Gastrocnemius medialis (tissue), 4 donors: Measurements from ENCODE around the gene SIGLEC9. TPM values are rescaled to one million over a fixed set of nuclear protein-coding genes. Genes with fewer than 3 reads are reported as not detected.

ENCODE experiments used
- ATAC-seq, 2 donors: fragments of 150-250 bp; one replicate each; pipeline ENCODE4 v1.9.1; 2016
- DNase-seq, 2 donors: peaks; one replicate each; pipeline ENCODE4 v3.0.0-alpha.2; 2019
- H3K27ac ChIP-seq, 4 donors: fragments of 200-600 bp; sonication (generic); 1 replicate in 1 of 4; 2 replicates in 3 of 4; pipeline ENCODE4 v1.5.1; 2016 to 2018; ENCODE audit warnings: mild to moderate bottlenecking in 2 of 4, moderate library complexity in 1 of 4
- H3K27me3 ChIP-seq, 3 donors: fragments of 200-600 bp; sonication (generic) in 2 of 3; 1 replicate in 1 of 3; 2 replicates in 2 of 3; pipeline versions ENCODE4 v1.5.1 to v1.6.0; 2016 to 2019; ENCODE audit warnings: mild to moderate bottlenecking in 1 of 3, moderate library complexity in 1 of 3
- H3K36me3 ChIP-seq, 2 donors: fragments of 200-600 bp; sonication (generic) in 1 of 2; one replicate each; pipeline ENCODE4 v1.5.1; 2017 to 2018
- H3K4me1 ChIP-seq, 2 donors: fragments of 200-600 bp; sonication (generic) in 1 of 2; one replicate each; pipeline ENCODE4 v1.5.1; 2016 to 2017; ENCODE audit warnings: mild to moderate bottlenecking in 2 of 2
- H3K4me3 ChIP-seq, 4 donors: fragments of 200-600 bp; sonication (generic) in 3 of 4; 1 replicate in 1 of 4; 2 replicates in 3 of 4; pipeline ENCODE4 v1.5.1; 2016 to 2019; ENCODE audit warnings: mild to moderate bottlenecking in 2 of 4
- H3K9me3 ChIP-seq, 3 donors: fragments of 200-600 bp; sonication (generic) in 2 of 3; 1 replicate in 1 of 3; 2 replicates in 2 of 3; pipeline ENCODE4 v1.5.1; 2016 to 2019
- POLR2A ChIP-seq, 2 donors: fragments of 450-650 bp; IDR thresholded peaks; one replicate each; pipeline ENCODE4 v1.6.1; 2017; ENCODE audit warnings: antibody characterized with exemption in 2 of 2, mild to moderate bottlenecking in 2 of 2, moderate library complexity in 2 of 2
- in situ Hi-C, 4 donors: fragments of 200-750 bp; cut with MboI; loops; one replicate each; pipeline versions ENCODE4 v1.15.0 to v1.8.0; 2017; ENCODE audit warnings: low sequenced_read_pairs in 4 of 4
- intact Hi-C: fragments of 100-400 bp; cut with DNase I; formaldehyde crosslinking; loops from one replicate; pipeline ENCODE4 v1.15.1; 2023; ENCODE audit warnings: low total_unique reads
- total RNA-seq, 4 donors: library from RNA; depleted of rRNA; stranded (reverse); fragments of >200 nt; gene quantifications; one replicate each; pipeline versions ENCODE4 v1.1.0 to v1.2.3, GENCODE V29; 2016
- TF ChIP-seq, protein P1 (sequence below), 5 experiments: fragments of 450-650 bp in 3 of 5; fragments of 200-600 bp in 2 of 5; sonication (generic) in 2 of 5; IDR thresholded peaks in 4 of 5; conservative IDR thresholded peaks in 1 of 5; 1 replicate in 4 of 5; 2 replicates in 1 of 5; pipeline ENCODE4 v1.5.1; 2016 to 2019; ENCODE audit warnings: antibody characterized with exemption in 5 of 5, mild to moderate bottlenecking in 3 of 5, moderate library complexity in 3 of 5

The SIGLEC9 gene
- total RNA-seq, 4 donors from 2014 or later: 0.72 to 1.4 (median 1.0) TPM; not detected in 1

DNA sequence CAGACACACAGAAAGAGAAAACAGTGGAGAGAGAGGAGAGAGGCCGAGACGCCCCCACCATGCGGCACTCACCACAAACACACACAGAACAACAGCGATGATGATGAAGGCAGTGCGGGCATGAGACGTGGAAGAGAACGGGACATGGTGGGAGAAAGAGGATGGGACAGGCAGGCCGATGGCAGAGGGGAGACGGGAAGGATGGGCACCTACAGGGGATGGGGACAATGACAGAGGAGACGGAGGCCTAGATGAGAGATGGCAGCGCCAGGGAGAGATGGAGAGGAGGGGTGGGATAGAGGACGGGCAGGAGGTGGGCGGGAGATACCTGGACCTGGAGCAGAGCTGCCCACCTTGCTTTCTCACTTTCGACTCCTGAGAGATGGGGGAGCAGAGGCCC is 40.9 kb upstream of the SIGLEC9 start:
- in situ Hi-C loops: no loop called here
- H3K4me3 ChIP-seq: no peak overlapping the region
- no peak for ATAC-seq
- H3K9me3 ChIP-seq: no peaks in the 10 kb centered on the region
- H3K4me1 ChIP-seq: no peaks in the 10 kb centered on the region
- intact Hi-C loops: no loop called here
- no peak for DNase-seq
- H3K27me3 ChIP-seq: no peaks in the 10 kb centered on the region
- H3K27ac ChIP-seq: no peak overlapping the region
- no peaks in the 10 kb centered on the region for H3K36me3 ChIP-seq
- TF ChIP-seq, protein P1, sequence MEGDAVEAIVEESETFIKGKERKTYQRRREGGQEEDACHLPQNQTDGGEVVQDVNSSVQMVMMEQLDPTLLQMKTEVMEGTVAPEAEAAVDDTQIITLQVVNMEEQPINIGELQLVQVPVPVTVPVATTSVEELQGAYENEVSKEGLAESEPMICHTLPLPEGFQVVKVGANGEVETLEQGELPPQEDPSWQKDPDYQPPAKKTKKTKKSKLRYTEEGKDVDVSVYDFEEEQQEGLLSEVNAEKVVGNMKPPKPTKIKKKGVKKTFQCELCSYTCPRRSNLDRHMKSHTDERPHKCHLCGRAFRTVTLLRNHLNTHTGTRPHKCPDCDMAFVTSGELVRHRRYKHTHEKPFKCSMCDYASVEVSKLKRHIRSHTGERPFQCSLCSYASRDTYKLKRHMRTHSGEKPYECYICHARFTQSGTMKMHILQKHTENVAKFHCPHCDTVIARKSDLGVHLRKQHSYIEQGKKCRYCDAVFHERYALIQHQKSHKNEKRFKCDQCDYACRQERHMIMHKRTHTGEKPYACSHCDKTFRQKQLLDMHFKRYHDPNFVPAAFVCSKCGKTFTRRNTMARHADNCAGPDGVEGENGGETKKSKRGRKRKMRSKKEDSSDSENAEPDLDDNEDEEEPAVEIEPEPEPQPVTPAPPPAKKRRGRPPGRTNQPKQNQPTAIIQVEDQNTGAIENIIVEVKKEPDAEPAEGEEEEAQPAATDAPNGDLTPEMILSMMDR (IDR thresholded peaks at IDR 0.05 in 4 of 5, conservative IDR thresholded peaks at IDR 0.05 in 1 of 5): no peak
- TF ChIP-seq POLR2A (IDR thresholded peaks at IDR 0.05): no peak

DNA sequence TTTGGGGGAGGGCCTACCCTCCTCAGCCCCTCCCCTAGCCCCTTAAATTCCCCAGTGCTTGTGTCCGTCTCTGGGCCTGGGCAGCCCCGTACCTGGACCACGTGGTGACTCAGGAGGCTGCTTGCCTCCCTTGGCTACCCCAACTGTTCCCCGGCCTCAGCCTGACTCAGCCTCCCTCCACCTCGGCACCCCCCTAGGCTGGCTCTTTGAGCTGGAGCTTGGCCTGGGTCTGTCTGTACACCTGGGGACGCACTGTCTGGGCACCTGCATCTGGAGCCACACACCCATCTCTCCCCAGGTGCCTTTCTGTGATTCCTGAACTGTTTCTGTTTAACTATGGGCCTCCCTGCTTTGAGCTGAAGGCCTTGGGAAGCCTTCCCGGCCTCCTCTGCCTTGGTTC is 40.2 kb upstream of the SIGLEC9 start:
- no peak for TF ChIP-seq POLR2A (IDR thresholded peaks at IDR 0.05)
- TF ChIP-seq, protein P1 (IDR thresholded peaks at IDR 0.05 in 4 of 5, conservative IDR thresholded peaks at IDR 0.05 in 1 of 5): no peak
- H3K9me3 ChIP-seq: no peaks in the 10 kb centered on the region
- intact Hi-C loops: no loop called here

DNA sequence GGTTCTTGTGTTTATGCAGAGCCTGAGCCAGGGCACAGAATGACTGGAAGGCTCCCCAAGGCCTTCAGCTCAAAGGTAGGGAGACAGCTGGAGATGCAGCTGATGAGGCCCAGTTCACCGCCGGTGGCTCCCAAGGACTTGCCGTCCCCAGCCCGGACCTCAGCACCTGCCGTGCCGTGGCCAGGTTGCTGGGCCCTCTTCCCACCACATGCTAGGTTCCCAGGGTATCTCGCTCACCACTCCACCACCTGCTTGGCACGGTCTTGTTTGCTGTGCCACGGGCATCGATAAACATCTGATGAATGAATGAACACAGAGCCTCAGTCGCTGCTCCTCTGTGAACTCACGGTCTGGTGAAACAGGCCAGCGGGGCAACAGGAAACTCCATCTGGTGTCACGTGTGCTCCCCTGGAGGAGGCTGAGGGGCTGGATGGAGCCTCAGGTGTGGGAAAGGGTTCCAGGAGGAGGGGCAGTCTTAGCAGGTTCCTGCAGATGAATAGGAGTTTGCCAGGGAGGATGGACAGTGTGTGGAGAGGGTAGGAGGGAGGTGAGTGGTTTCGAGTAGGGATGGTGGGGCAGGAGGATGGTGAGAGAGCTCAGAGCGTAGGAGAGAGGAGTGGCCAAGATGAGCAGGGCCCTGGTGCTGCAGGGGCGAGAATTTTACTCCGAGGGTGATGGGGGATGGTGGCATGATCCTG is 38.4 kb upstream of the SIGLEC9 start:
- DNase-seq (no peak), ATAC-seq (no peak)
- intact Hi-C loops (no loop called here), in situ Hi-C loops (no loop called here)
- no peak overlapping the region for H3K4me3 ChIP-seq
- no peaks in the 10 kb centered on the region for H3K27me3 ChIP-seq
- no peaks in the 10 kb centered on the region for H3K36me3 ChIP-seq
- H3K27ac ChIP-seq: no peak overlapping the region
- TF ChIP-seq, protein P1 (IDR thresholded peaks at IDR 0.05 in 4 of 5, conservative IDR thresholded peaks at IDR 0.05 in 1 of 5): no peak
- TF ChIP-seq POLR2A (IDR thresholded peaks at IDR 0.05): no peak
- no peaks in the 10 kb centered on the region for H3K4me1 ChIP-seq
- no peaks in the 10 kb centered on the region for H3K9me3 ChIP-seq

More for the DNA sequence above, 40.2 kb upstream of the SIGLEC9 start:
- in situ Hi-C loops: no loop called here
- no peak overlapping the region for H3K4me3 ChIP-seq
- H3K27me3 ChIP-seq: no peaks in the 10 kb centered on the region
- DNase-seq (no peak), ATAC-seq (no peak)
- H3K27ac ChIP-seq: no peak overlapping the region
- no peaks in the 10 kb centered on the region for H3K36me3 ChIP-seq
- H3K4me1 ChIP-seq: no peaks in the 10 kb centered on the region

DNA sequence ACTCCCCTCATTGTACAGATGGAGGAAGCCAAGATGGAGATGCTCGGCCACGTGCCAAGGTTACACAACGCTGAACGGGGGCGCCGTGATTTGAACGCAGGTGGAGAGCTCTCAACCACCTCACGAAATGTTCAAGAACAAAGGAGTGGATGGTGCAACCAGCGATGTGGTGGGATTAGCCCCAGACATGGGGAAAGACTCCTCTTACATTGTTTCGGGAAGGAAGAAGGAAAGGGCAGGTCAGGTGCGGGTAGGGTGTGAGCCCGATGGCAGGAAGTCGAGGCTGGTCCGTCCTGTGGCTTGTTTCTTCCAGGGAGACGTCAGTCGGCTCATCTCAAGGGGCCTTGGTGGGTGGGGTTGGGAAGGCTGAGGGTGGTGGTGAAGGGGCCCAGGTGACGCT is 34.9 kb upstream of the SIGLEC9 start:
- no peak for TF ChIP-seq POLR2A (IDR thresholded peaks at IDR 0.05)
- TF ChIP-seq, protein P1 (IDR thresholded peaks at IDR 0.05 in 4 of 5, conservative IDR thresholded peaks at IDR 0.05 in 1 of 5): no peak
- DNase-seq (no peak), ATAC-seq (no peak)
- Histone ChIP-seq H3K4me1 (no peaks in the 10 kb centered on the region), H3K9me3 (no peaks in the 10 kb centered on the region), H3K27ac (no peak overlapping the region), H3K27me3 (no peaks in the 10 kb centered on the region), H3K4me3 (no peak overlapping the region), H3K36me3 (no peaks in the 10 kb centered on the region)
- intact Hi-C loops: no loop called here
- in situ Hi-C loops: no loop called here

DNA sequence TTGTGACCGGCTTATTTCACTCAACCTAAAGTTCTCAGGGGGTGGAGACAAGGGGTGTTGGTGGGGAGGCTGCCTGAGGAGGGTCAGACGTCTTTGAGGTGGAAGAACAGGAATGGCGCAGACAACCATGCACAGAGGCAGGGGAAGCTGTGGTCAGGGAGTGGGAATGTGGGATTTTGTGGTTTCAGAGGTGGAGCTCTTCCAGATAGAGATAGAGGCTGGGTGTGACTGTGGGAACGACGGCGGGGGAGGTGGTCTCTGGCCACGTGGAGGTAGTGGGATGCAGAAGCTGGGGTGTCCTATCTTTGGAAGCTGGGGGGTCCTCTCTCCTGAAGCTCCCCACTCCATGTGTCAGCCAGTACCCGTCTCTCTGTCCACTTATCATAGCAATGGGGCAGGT is 34.2 kb upstream of the SIGLEC9 start:
- no peak for DNase-seq
- no peak for TF ChIP-seq POLR2A (IDR thresholded peaks at IDR 0.05)
- TF ChIP-seq, protein P1 (IDR thresholded peaks at IDR 0.05 in 4 of 5, conservative IDR thresholded peaks at IDR 0.05 in 1 of 5): no peak
- intact Hi-C loops: no loop called here
- in situ Hi-C loops: no loop called here
- no peak overlapping the region for H3K27ac ChIP-seq
- no peaks in the 10 kb centered on the region for H3K4me1 ChIP-seq
- no peaks in the 10 kb centered on the region for H3K27me3 ChIP-seq
- H3K4me3 ChIP-seq: no peak overlapping the region
- no peak for ATAC-seq
- no peaks in the 10 kb centered on the region for H3K9me3 ChIP-seq
- no peaks in the 10 kb centered on the region for H3K36me3 ChIP-seq
